NCI-H2081 treated with DMSO at 0.1 percent for 48 hours (cell line): ENCODE measurements around the gene KCNE4.
"Not testable (repeated sequence)": the region's sequence is repeated elsewhere in the genome, so short reads cannot be mapped to it uniquely, and the experiment has no call there.

Experiments used
- DNase-seq: peaks from one replicate; lab custom pipeline; 2025; lab: John Stamatoyannopoulos, UW

Gene KCNE4

DNA sequence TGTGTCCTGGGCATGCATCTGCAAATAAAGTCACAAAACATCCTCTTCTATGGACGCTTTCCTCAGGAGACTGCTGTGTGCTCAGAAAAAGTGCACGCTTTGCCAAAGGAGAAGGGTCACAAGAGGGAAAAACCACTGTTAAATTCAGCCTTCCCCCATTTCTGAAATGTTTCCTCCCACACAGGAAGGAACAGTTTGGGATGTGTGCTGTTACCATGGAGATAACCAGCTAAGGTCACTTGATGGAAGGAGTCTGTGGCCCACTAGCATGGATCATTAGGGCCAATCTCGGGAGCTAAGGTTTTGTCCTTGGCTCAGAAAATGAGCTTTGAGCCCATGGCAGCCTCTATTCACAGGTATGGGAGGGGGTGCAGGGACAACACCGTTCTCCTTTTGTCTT lies 5.6 kb downstream of the KCNE4 start:
- DNase-seq = no peak

- peak; percentile 32 for DNase-seq
These were observed 7.1 kb downstream of the KCNE4 start for GRCh38 chr2:223058952-223059716.

- DNase-seq = no peak
These were observed 8.3 kb downstream of the KCNE4 start for GRCh38 chr2:223060201-223060825.

GRCh38 chr2:223062396-223062795 lies 10.4 kb downstream of the KCNE4 start:
- DNase-seq = no peak

GRCh38 chr2:223065107-223065506 lies 13.1 kb downstream of the KCNE4 start:
- no peak for DNase-seq

- no peak for DNase-seq
These were observed 14.7 kb downstream of the KCNE4 start for GRCh38 chr2:223066721-223067120.

- no peak for DNase-seq
These were observed 16.1 kb downstream of the KCNE4 start for GRCh38 chr2:223068071-223068470.

DNA sequence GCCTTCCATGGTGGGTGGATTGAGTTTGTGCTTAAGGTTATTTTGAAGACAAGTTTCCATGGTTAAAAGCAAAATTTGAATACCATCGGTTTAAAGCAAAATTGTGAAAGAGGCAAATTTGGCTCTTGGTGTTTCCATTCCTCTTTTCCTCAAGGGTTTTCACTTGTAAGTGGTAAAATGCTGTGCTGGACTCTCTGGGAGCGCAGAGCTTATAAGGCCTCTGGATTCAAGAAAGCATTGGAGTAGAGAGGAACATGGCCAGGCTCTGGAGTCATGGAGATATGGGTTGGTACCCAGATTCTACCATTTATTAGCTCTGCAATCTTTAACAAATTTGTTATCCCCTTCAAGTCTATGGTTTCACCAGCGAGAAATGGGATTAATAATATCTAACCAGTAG lies 17.5 kb downstream of the KCNE4 start:
- no peak for DNase-seq

DNA sequence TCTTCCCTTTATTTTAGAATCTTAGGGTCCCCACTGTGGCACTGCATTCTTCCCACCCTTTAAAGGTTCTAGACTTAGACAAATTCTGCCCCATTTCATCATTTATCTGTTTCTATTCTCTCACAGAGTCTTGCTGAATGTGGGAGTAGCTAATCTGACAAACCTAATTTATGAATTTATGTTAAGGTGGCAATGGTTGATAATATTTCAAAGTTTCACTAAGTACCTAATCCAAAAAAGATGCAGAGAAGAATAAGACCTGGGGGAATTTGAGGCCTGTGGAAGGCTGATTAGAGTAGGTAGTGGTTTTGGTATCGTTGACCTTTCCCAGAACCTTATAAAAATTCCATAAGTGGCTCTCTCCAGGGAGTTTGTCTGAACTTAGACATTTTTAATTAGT lies 18.0 kb downstream of the KCNE4 start:
- no peak for DNase-seq

DNA sequence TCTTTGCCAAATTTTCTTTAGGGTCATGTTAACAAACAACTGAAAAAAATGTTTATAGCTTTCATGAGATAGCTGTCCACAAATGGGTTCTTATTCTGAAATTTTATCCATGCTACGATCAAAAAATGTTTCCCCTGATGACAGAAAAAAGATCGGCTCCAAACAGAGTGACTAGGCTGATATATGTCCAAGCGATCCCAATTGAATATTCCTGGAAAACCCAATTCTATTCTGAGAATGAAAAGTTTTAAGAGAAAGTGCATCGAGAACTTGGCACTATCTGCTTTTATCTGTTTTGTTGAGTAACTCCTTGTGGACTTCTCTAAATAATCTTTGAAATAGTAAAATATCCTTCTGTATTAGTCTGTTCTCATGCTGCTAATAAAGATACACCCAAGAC lies 19.1 kb downstream of the KCNE4 start:
- DNase-seq = no peak

GRCh38 chr2:223072826-223073225 lies 20.8 kb downstream of the KCNE4 start:
- DNase-seq = no peak

DNA sequence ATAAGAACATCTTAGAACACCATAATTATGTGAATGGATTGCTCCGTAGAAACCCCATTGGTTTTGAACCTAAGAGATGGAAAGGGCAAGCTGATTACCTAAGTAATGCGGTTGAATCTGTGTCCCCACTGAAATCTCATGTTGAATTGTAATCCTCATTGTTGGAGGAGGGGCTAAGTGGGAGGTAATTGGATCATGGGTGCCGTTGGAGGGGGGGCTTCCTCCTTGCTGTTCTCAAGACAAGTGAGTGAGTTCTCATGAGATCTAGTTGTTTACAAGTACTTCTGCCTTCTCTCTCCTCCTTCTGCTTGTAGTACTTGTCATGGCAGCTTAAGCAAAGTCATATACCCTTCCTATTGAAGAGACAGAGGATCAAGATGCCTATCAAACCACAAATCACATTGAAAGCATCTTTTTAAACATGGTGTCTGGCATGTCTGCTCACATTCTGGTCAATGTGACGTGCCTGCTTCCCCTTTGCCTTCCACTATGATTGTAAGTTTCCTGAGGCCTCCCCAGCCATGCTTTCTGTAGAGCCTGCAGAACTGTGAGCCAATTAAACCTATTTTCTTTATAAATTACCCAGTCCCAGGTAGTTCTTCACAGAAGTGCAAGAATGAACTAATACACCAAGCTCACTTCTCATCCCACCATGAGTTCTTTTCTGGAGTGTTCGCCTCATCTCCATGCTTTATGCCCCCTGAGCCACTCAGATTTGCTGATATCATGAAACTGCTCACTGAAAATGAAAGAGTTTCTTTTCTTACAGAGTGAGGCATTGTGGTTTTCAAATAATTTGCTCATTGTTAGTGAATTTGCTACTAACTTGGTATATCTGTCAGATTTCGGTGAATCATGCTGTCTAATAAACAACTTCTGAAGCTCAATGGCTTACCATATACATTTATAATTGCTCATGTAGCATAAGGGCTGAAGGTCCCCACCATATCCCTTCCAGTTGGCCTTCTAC lies 23.6 kb downstream of the KCNE4 start:
- no peak for DNase-seq

DNA sequence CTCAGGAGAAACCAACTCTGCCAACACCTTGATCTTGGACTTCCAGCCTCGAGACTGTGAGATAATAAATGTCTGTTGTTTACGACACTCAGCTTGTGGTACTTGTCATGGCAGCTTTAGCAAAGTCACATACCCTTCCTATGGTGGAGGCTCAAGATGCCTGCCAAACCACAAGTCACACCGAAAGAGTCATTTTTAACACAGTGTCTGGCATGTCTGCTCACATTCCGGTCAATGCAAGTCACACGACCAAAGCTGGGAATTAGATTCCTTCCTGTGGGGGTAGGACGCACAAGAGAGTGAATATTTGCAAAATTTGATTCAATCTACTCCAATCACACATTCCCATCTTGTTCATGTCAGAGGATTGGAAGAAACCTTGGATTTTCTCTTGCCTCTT lies 24.6 kb downstream of the KCNE4 start:
- no peak for DNase-seq

- no peak for DNase-seq
These were observed 26.5 kb downstream of the KCNE4 start for GRCh38 chr2:223078482-223078881.

DNA sequence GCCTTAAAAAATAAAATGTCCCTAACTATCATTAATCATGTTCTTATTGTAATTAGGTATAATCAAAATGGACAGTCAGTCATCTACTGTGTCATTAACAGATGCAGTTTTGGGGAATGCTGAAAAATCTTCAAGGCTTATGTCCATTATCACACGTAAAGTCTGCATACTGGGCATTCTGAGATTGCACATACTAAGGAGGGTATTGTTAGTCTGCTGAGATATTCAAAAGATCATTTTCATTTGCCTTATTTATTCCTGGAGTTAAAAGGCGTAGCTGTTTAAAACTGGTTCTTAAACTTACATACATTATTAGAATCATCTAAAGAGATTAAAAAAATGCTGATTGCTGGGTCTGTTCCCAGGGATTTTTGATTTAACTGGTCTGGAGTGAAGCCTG lies 27.4 kb downstream of the KCNE4 start:
- DNase-seq = no peak

DNA sequence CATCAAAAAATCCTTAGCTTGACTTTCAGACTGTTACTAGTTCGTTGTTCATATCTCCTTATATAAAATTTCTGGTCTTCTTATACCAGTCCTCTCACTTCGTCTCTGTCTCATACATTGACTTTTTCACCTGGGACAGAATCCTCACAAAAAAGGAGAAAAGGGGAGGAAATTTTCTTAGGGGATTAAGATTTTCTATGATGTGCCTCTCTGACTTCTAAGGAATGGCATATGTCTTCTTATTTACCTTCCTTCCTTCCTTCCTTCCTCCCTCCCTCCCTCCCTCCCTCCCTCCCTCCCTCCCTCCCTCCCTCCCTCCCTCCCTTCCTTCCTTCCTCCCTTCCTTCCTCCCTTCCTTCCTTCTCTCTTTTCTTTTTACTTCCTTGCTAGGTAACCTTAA lies 27.9 kb downstream of the KCNE4 start:
- no peak for DNase-seq

GRCh38 chr2:223080790-223081360 lies 28.9 kb downstream of the KCNE4 start:
- DNase-seq = not testable (repeated sequence)

GRCh38 chr2:223081789-223082188 lies 29.8 kb downstream of the KCNE4 start:
- no peak for DNase-seq

DNA sequence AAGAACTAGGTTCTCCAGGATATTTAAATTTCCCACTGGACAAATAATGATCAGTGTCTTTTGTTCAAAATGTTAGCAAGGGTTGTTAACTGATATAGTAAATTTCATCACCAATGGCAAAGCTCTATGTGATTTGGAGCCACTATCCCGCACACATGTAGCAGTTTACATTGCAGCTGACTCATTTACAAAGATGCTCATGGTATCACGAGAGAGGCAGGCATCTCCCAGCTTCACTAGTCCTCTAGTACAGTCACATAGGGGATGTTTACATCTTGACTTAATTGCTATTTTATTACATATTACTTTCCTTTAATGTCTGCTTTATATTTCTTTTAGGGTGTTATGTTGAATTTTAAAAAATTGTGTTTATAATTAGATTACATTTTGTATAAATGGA lies 30.7 kb downstream of the KCNE4 start:
- DNase-seq = no peak

DNA sequence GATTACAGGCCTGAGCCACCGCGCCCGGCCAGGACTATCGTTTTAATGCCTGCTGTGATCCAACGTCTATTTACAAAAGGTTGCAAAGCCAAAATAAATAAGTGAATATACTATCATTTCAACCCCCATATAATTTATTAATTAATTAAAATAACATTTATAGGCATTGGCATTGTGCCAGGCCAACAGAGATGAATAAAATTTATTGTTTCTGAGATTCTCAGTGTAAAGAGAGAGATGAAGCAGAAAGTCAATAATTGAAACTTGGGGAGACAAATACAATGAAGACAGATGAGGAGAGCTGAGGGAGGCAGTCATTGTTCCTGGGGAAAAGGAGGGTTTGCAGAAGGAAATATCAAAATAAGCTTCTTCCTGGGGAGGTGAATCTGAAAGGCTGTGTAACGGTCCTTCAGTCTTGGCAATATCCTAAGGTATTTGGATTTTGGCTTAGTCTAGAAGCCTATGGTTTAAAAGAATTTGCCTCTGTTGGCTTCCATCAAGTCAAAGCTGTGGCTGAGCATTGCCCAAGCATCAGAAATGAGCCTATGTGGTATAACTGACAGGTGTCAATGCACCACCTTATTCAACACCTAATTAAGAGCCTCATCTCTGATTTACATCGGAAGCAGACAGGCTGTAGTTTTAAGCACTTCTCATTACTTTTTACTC lies 31.5 kb downstream of the KCNE4 start:
- DNase-seq = no peak

- no peak for DNase-seq
These were observed 32.9 kb downstream of the KCNE4 start for GRCh38 chr2:223084873-223085272.
